Fibroblast of upper back skin (primary cell): ENCODE data around the gene PML.
"Not testable (repeated sequence)": the region's sequence is repeated elsewhere in the genome, so short reads cannot be mapped to it uniquely, and the experiment has no call there.

Experiments used
- DNase-seq: peaks from one replicate; pipeline ENCODE4 v3.0.0-alpha.2; 2013

The PML gene

DNA sequence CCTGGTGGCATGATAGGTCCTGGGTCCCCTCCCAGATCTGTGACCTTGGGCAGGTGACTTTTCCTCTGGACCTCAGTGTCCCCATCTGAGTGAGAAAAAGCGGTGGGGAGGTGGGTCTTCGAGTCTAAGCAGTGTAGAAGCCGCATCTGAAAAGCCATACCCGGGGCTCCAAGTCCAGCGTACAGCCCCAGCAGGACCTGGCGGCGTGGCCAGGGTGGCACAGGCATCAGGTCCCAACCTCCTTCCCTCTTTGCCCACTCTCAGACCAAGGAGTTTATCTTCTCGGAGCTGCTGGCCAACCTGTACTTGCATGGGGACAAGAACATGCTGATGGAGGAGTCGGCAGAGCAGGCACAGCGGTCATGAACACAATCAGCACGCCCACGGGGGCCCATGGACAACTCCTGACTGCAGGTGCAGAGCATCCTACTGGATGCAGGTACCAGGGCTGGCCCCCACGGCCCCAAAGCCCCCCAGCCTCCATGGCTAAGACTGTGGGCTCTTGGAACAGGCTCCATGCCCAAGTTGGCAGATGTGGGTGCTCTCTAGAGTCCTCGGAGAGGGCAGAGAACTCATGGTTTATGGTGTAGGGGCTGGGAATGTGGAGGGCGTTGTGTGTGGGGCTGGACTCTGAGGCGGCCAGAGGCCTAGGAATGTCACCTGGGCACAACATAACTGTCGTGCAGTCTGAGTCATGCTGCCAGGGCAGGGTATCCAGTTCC is 69.1 kb downstream of the PML start:
- DNase-seq: not testable (repeated sequence)

- not testable (repeated sequence) for DNase-seq
Measured at GRCh38 chr15:74064183-74064582, 69.7 kb downstream of the PML start.

DNA sequence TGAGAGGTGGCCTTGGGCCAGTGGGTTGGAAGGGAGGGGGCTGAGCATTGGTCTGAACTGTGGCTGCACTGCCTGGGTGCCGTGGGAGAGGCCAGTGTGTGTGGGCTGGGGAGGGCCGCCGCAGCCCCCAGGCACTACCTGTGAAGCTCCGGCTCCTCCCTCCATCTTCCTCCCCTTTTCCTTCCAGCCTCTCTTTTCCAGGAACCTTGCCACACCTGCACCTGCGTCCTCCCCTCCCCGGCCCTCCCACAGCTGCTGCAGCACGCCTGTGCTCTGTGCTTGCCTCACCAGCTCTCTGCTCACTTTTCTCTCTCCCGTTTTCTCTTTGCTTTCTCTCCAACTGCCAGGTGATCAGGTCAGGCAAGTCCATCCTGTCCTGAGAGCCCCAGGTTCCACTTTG is 70.3 kb downstream of the PML start:
- DNase-seq: not testable (repeated sequence)

GRCh38 chr15:74065684-74066411 is 71.3 kb downstream of the PML start:
- DNase-seq: not testable (repeated sequence)

DNA sequence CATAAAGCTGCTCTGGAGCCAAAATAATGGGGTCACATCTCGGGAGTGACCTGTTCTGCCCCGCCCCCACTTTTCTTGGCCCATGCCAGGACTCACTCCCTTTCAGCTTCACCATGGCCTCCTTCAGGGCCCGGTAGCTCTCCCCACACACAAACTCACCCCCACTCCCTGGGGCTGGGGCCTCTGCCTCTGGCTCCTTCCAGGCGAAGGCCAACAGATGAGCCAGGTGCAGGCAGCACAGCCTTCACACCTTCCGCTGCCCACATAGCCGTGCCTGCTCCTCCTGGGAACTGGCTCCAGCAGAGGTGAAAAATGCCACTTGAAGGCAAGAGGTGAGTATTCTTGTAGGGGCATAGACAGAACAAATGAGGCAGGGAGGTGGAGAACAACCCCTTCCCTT is 77.1 kb downstream of the PML start:
- not testable (repeated sequence) for DNase-seq

DNA sequence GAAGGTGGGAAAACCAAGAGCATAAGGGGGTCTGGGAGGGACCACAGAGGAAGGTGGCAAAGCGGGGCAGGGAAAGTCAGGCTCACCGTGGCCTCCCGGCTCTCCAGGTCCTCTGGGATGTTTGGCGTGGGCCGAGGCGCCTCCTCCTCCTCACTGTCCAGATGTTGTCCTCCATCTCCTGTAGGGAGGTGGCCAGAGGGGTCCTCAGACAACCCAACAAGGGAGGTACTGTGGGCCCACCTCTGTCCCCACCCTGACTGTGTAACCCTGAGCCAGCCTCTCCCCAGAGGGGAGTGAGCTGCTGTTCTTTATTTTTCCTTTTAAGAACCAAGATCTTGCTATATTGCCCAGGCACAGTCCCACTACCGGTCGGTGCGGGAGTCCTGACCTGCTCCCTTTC is 77.6 kb downstream of the PML start:
- not testable (repeated sequence) for DNase-seq

DNA sequence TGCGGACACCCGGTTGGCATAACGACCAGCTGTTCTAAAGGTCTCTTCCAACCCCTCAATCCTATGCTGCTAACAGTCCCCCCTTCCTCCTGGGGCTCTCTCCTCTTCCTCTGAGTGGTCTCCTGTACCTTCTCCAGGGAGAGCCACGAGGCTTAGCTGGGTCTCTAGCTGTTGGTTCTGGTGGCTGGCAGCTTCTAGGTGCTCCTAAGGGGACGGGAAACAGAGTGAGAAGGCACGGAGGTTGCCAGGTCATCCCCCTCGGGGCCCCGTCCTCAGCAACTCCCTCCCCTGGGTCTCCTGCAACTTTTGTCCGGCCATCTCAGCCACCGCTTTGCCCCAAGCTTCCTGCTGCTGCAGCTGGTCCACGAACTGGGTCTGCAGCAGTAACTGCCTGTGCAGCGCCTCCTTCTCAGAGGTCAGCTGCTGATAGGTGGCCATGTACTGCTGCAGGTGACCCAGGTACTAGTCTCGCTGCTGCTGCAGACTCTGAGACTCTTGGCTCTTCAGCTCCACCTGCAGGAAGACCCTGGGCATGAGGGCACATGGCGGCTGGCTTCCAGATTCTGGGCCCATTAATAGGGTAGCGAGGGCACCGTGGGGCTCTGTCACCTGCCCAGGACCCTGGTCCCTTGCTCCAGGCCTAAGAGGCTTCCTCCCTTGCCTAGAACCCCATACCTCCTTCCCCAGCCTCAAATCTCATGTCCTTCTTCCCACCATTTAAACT is 78.3 kb downstream of the PML start:
- not testable (repeated sequence) for DNase-seq

GRCh38 chr15:74075781-74076180 is 81.3 kb downstream of the PML start:
- not testable (repeated sequence) for DNase-seq

- not testable (repeated sequence) for DNase-seq
Measured at GRCh38 chr15:74082450-74082849, 87.9 kb downstream of the PML start, which contains the start of gene GOLGA6A. Gene GOLGA6A (minus strand): TSS chr15:74082550. CDS start chr15:74082509, 41 bp downstream.

- DNase-seq: not testable (repeated sequence)
Measured at GRCh38 chr15:74094567-74094966, 100.1 kb downstream of the PML start.

DNA sequence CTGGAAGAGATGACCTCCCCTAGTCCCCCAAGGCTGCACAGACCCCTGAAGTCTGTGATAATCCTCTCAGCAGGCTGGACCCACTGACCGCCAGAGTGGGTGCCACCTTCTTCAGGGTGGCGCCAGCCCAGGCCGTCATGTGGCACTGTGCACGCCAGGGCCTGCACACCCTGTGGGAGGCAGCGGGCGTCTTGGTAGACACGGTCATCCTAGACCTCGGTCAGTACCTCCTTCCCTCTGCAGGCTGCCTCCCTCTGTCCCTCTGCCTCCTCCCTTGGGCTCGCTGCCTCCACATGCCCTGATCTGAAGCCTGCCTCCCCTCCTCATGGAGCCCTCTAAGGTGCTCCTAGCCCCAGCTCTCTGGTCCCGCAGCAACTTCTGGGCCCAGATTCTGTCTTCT is 101.1 kb downstream of the PML start:
- not testable (repeated sequence) for DNase-seq

- not testable (repeated sequence) for DNase-seq
Measured at GRCh38 chr15:74096753-74097474, 102.4 kb downstream of the PML start.
